PC-9 (cell line): Measurements from ENCODE around the gene PSEN1. TPM values are rescaled to one million over a fixed set of nuclear protein-coding genes. Genes with fewer than 3 reads are reported as not detected.

ENCODE experiments used
- BruUV-seq: library from RNA; stranded (reverse); fragments of 400-500 nt; replicated peaks from 2 replicates; lab custom pipeline; 2021; lab: Mats Ljungman, UMichigan
- CTCF ChIA-PET: fragments of 300-600 bp; sonication (Branson Sonifier 250); formaldehyde crosslinking; loops from one replicate; lab custom pipeline; 2022; ENCODE audit warnings: antibody characterized with exemption; lab: Charles Lee
- POLR2A ChIA-PET: fragments of 300-600 bp; sonication (Branson Sonifier 250); formaldehyde crosslinking; loops from one replicate; lab custom pipeline; 2022; ENCODE audit warnings: antibody characterized with exemption; ENCODE audit not compliant: unreplicated experiment; lab: Charles Lee
- DNase-seq, 2 experiments: peaks; one replicate each; pipeline versions ENCODE4 v3.0.0 to v3.0.0-alpha.2; 2015 to 2022; ENCODE audit warnings: mixed read lengths in 1 of 2
- H2AFZ ChIP-seq: fragments of 200-600 bp; sonication (generic); 2 replicates; pipeline ENCODE4 v1.8.1; 2017; ENCODE audit warnings: antibody characterized with exemption
- H3F3A ChIP-seq: fragments of 200-600 bp; sonication (generic); 2 replicates; pipeline ENCODE4 v1.8.1; 2017; ENCODE audit warnings: antibody characterized with exemption, mild to moderate bottlenecking, low read depth; ENCODE audit not compliant: insufficient read depth
- H3K27ac ChIP-seq: fragments of 200-600 bp; sonication (generic); 2 replicates; pipeline ENCODE4 v1.6.1; 2016; ENCODE audit warnings: mixed run types
- H3K27me3 ChIP-seq: fragments of 200-600 bp; sonication (generic); 2 replicates; pipeline ENCODE4 v1.6.1; 2016; ENCODE audit warnings: low read depth, mixed run types; ENCODE audit not compliant: insufficient read depth
- H3K36me3 ChIP-seq: fragments of 200-600 bp; sonication (generic); 2 replicates; pipeline ENCODE4 v1.6.1; 2016; ENCODE audit warnings: low read depth, mixed run types
- H3K4me1 ChIP-seq: fragments of 200-600 bp; sonication (generic); replicated peaks from 2 replicates; pipeline ENCODE4 v1.6.1; 2016; ENCODE audit warnings: mixed run types; ENCODE audit not compliant: insufficient read depth
- H3K4me2 ChIP-seq: fragments of 200-600 bp; sonication (generic); 2 replicates; pipeline ENCODE4 v1.6.1; 2017; ENCODE audit warnings: mixed run types
- H3K4me3 ChIP-seq: fragments of 200-600 bp; sonication (generic); 2 replicates; pipeline ENCODE4 v1.6.1; 2016; ENCODE audit warnings: mixed run types
- H3K79me2 ChIP-seq: fragments of 200-600 bp; sonication (generic); 2 replicates; pipeline ENCODE4 v1.6.1; 2017; ENCODE audit warnings: low read depth, mixed run types
- H3K9me2 ChIP-seq: fragments of 200-600 bp; sonication (generic); 2 replicates; pipeline ENCODE4 v1.8.1; 2017; ENCODE audit warnings: mild to moderate bottlenecking; ENCODE audit not compliant: insufficient read depth
- H3K9me3 ChIP-seq: fragments of 200-600 bp; sonication (generic); 2 replicates; pipeline ENCODE4 v1.8.1; 2016; ENCODE audit warnings: low read depth; ENCODE audit not compliant: insufficient read depth
- H4K20me1 ChIP-seq: fragments of 200-600 bp; sonication (generic); 2 replicates; pipeline ENCODE4 v1.8.1; 2017; ENCODE audit not compliant: insufficient read depth
- EZH2 ChIP-seq: fragments of 200-600 bp; sonication (generic); IDR thresholded peaks from 2 replicates; pipeline ENCODE4 v1.8.0; 2017; ENCODE audit warnings: antibody characterized with exemption, low read depth
- intact Hi-C: fragments of 100-400 bp; cut with micrococcal nuclease; formaldehyde crosslinking; loops from one replicate; pipeline ENCODE4 v1.10.0; 2022; ENCODE audit not compliant: unreplicated experiment
- total RNA-seq: library from RNA; stranded (reverse); gene quantifications from 2 replicates; pipeline ENCODE4 v1.2.3, GENCODE V29; 2021
- TF ChIP-seq, protein P1 (sequence below): fragments of 200-600 bp; sonication (generic); conservative IDR thresholded peaks from 2 replicates; pipeline ENCODE4 v1.6.1; 2017; ENCODE audit warnings: mixed run types, antibody characterized with exemption, mild to moderate bottlenecking, moderate library complexity

PSEN1 gene
- total RNA-seq, 1 experiment from 2014 or later: 44.0 TPM

DNA sequence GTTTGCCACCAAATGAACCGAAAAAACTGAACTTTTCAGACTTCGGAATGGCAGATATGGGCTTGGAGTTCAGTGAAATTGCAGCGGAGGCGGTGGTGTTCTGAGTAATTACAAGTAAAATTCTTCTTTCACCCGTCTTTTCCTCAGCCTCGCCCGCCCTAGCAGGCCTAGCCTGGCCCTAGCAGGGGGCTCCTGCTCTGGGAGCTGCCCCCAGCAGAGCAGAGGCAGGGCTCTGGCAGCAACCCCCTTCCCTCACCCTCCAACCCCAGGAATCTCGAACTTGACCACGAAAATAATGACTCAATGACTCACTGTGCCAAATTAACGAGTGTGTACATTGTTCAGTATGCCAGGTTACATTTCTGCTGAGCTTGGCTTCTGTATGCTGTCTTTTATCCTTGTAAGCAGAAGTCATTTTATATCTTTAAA, 102.1 kb downstream of the PSEN1 start:
- no TSS peak for BruUV-seq
- no peak overlapping the region for H2AFZ ChIP-seq
- no peak overlapping the region for H3K4me3 ChIP-seq
- DNase-seq: peak; percentile 23 to 59
- H3K27ac ChIP-seq: no peak overlapping the region
- no peaks in the 10 kb centered on the region for H4K20me1 ChIP-seq
- H3K9me3 ChIP-seq: no peaks in the 10 kb centered on the region
- H3F3A ChIP-seq: peaks cover 15% of the 10 kb centered on the region; the same call in 1 of the 2 replicates
- intact Hi-C loops: no loop called here
- CTCF ChIA-PET: no interaction called here
- H3K4me1 ChIP-seq: peaks cover 4% of the 10 kb centered on the region; the same call in 1 of the 2 replicates
- TF ChIP-seq, protein P1, sequence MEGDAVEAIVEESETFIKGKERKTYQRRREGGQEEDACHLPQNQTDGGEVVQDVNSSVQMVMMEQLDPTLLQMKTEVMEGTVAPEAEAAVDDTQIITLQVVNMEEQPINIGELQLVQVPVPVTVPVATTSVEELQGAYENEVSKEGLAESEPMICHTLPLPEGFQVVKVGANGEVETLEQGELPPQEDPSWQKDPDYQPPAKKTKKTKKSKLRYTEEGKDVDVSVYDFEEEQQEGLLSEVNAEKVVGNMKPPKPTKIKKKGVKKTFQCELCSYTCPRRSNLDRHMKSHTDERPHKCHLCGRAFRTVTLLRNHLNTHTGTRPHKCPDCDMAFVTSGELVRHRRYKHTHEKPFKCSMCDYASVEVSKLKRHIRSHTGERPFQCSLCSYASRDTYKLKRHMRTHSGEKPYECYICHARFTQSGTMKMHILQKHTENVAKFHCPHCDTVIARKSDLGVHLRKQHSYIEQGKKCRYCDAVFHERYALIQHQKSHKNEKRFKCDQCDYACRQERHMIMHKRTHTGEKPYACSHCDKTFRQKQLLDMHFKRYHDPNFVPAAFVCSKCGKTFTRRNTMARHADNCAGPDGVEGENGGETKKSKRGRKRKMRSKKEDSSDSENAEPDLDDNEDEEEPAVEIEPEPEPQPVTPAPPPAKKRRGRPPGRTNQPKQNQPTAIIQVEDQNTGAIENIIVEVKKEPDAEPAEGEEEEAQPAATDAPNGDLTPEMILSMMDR: no peak
- no peak for TF ChIP-seq EZH2
- H3K79me2 ChIP-seq: no peaks in the 10 kb centered on the region
- peaks cover 37% of the 10 kb centered on the region; the same call in 1 of the 2 replicates for H3K27me3 ChIP-seq
- H3K9me2 ChIP-seq: no peaks in the 10 kb centered on the region
- H3K36me3 ChIP-seq: no peaks in the 10 kb centered on the region
- POLR2A ChIA-PET: no interaction called here
- peak overlapping the region; percentile 22; the same call in 1 of the 2 replicates for H3K4me2 ChIP-seq

GRCh38 chr14:73238941-73239340, 102.6 kb downstream of the PSEN1 start:
- no peak overlapping the region for H3K4me3 ChIP-seq
- H3K4me2 ChIP-seq: peak overlapping the region; percentile 22; the same call in 1 of the 2 replicates
- no peak overlapping the region for H2AFZ ChIP-seq
- no peaks in the 10 kb centered on the region for H3K9me2 ChIP-seq
- H3K27me3 ChIP-seq: peaks cover 37% of the 10 kb centered on the region; the same call in 1 of the 2 replicates
- peaks cover 15% of the 10 kb centered on the region; the same call in 1 of the 2 replicates for H3F3A ChIP-seq
- ChIA-PET POLR2A (interaction anchor here (0.6 kb wide), 1 partner anchor 555 kb away, joined by 5 read pairs; no protein-coding TSS in a partner anchor), CTCF (no interaction called here)
- H3K4me1 ChIP-seq: peaks cover 4% of the 10 kb centered on the region; the same call in 1 of the 2 replicates
- intact Hi-C loops: no loop called here
- no peaks in the 10 kb centered on the region for H3K9me3 ChIP-seq
- TF ChIP-seq, protein P1: no peak
- TF ChIP-seq EZH2: no peak
- no peak for DNase-seq
- no peaks in the 10 kb centered on the region for H3K36me3 ChIP-seq
- no TSS peak for BruUV-seq
- no peaks in the 10 kb centered on the region for H4K20me1 ChIP-seq
- no peaks in the 10 kb centered on the region for H3K79me2 ChIP-seq
- no peak overlapping the region for H3K27ac ChIP-seq

- Histone ChIP-seq H3K79me2 (no peaks in the 10 kb centered on the region), H3K9me2 (no peaks in the 10 kb centered on the region), H3K4me1 (peaks cover 4% of the 10 kb centered on the region; the same call in 1 of the 2 replicates), H3K4me3 (no peak overlapping the region), H2AFZ (no peak overlapping the region), H3K27me3 (peaks cover 35% of the 10 kb centered on the region; the same call in 1 of the 2 replicates), H4K20me1 (no peaks in the 10 kb centered on the region), H3K36me3 (no peaks in the 10 kb centered on the region), H3K27ac (no peak overlapping the region), H3F3A (peaks cover 15% of the 10 kb centered on the region; the same call in 1 of the 2 replicates), H3K4me2 (no peak overlapping the region), H3K9me3 (no peaks in the 10 kb centered on the region)
- POLR2A ChIA-PET: interaction anchor here (0.6 kb wide), 1 partner anchor 554 kb away, joined by 5 read pairs; no protein-coding TSS in a partner anchor
- CTCF ChIA-PET: no interaction called here
- DNase-seq: no peak
- intact Hi-C loops: no loop called here
- no peak for TF ChIP-seq EZH2
- TF ChIP-seq, protein P1: no peak
- no TSS peak for BruUV-seq
Observed at GRCh38 chr14:73239393-73240241, 103.3 kb downstream of the PSEN1 start.
